ENCODE measurements around the gene ZMAT5.

The ZMAT5 gene

GRCh38 chr22:29726512-29727130 is 40.2 kb downstream of the ZMAT5 start:
- no peak for DNase-seq

GRCh38 chr22:29726106-29726505 is 40.7 kb downstream of the ZMAT5 start:
- DNase-seq, result peak; percentile 52

GRCh38 chr22:29724843-29725242 is 42.0 kb downstream of the ZMAT5 start:
- DNase-seq, result no peak

- no peak for DNase-seq
Observed at GRCh38 chr22:29723766-29724165, 43.0 kb downstream of the ZMAT5 start.

GRCh38 chr22:29722587-29722986 is 44.2 kb downstream of the ZMAT5 start:
- DNase-seq, result no peak

- peak; percentile 51 for DNase-seq
Observed at GRCh38 chr22:29722151-29722550, 44.7 kb downstream of the ZMAT5 start.

- no peak for DNase-seq
Observed at GRCh38 chr22:29720811-29721323, 45.9 kb downstream of the ZMAT5 start.

GRCh38 chr22:29719899-29720645 is 46.7 kb downstream of the ZMAT5 start, which contains the start of gene CABP7:
CABP7 (plus strand) TSS chr22:29720003; CDS start chr22:29720425, 422 bp downstream.
- DNase-seq, result no peak

GRCh38 chr22:29718949-29719898 is 47.6 kb downstream of the ZMAT5 start:
- no peak for DNase-seq

- no peak for DNase-seq
Observed at GRCh38 chr22:29717789-29718188, 49.0 kb downstream of the ZMAT5 start.

- peak; percentile 85 for DNase-seq
Observed at GRCh38 chr22:29716814-29717545, 49.8 kb downstream of the ZMAT5 start.

GRCh38 chr22:29715705-29716104 is 51.1 kb downstream of the ZMAT5 start:
- no peak for DNase-seq

- no peak for DNase-seq
Observed at GRCh38 chr22:29715240-29715639, 51.6 kb downstream of the ZMAT5 start.

GRCh38 chr22:29713156-29713727 is 53.6 kb downstream of the ZMAT5 start:
- DNase-seq, result no peak

- no peak for DNase-seq
Observed at GRCh38 chr22:29712119-29712518, 54.7 kb downstream of the ZMAT5 start.

- no peak for DNase-seq
Observed at GRCh38 chr22:29710922-29711593, 55.7 kb downstream of the ZMAT5 start.

- DNase-seq, result no peak
Observed at GRCh38 chr22:29710193-29710592, 56.6 kb downstream of the ZMAT5 start.

GRCh38 chr22:29707471-29707870 is 59.3 kb downstream of the ZMAT5 start:
- no peak for DNase-seq

GRCh38 chr22:29707010-29707409 is 59.8 kb downstream of the ZMAT5 start:
- DNase-seq, result no peak

- no peak for DNase-seq
Observed at GRCh38 chr22:29706486-29706885, 60.3 kb downstream of the ZMAT5 start.

GRCh38 chr22:29705651-29706050 is 61.2 kb downstream of the ZMAT5 start:
- DNase-seq, result no peak
